Fibroblast of lung (primary cell): Measurements from ENCODE around the gene CCDC74B.
"Not testable (repeated sequence)": the region's sequence is repeated elsewhere in the genome, so short reads cannot be mapped to it uniquely, and the experiment has no call there.

Experiments
- CTCF ChIP-seq, 2 donors: IDR thresholded peaks in 1 of 2; conservative IDR thresholded peaks in 1 of 2; 1 replicate in 1 of 2; 2 replicates in 1 of 2; pipeline ENCODE4 v1.5.1; 2011 to 2012; ENCODE audit warnings: low read length in 2 of 2, control low read depth in 1 of 2, inconsistent platforms in 1 of 2, low read depth in 1 of 2, mild to moderate bottlenecking in 1 of 2
- EZH2 ChIP-seq: IDR thresholded peaks from 2 replicates; pipeline ENCODE4 v1.5.1; 2012; ENCODE audit warnings: low read length, control low read depth, mild to moderate bottlenecking; ENCODE audit errors: missing control alignments

GRCh38 chr2:130127726-130128125 is 17.2 kb downstream of the CCDC74B start:
- not testable (repeated sequence) for TF ChIP-seq CTCF (conservative IDR thresholded peaks at IDR 0.05 in 1 of 2, IDR thresholded peaks at IDR 0.05 in 1 of 2; ENCODE audit: low read depth in 1 of 2, low read length in 2 of 2); EZH2
